WTC11 (cell line): Measurements from ENCODE around the gene HOXB8. TPM values are rescaled to one million over a fixed set of nuclear protein-coding genes. Genes with fewer than 3 reads are reported as not detected.

Experiments
- ATAC-seq: fragments of 200-7000 bp; cut with Tn5 transposase; 2 replicates; pipeline ENCODE4 v1.10.0; 2021; ENCODE audit warnings: mild to moderate bottlenecking, moderate library complexity
- CTCF ChIA-PET: fragments of 300-600 bp; sonication (Branson Sonifier 250); formaldehyde crosslinking; loops from one replicate; lab custom pipeline; 2021; ENCODE audit warnings: antibody characterized with exemption; lab: Charles Lee
- POLR2A ChIA-PET: fragments of 350-600 bp; sonication (Branson Sonifier 250); formaldehyde crosslinking; loops from one replicate; lab custom pipeline; 2021; ENCODE audit warnings: antibody characterized with exemption; lab: Charles Lee
- DNase-seq: peaks from one replicate; pipeline ENCODE4 v3.0.0; 2021; ENCODE audit warnings: low spot score
- H3K27ac Mint-ChIP-seq: 2 replicates; pipeline ENCODE4 v1.8.0; 2021; ENCODE audit warnings: mixed read lengths
- H3K27me3 Mint-ChIP-seq: 2 replicates; pipeline ENCODE4 v1.8.0; 2021; ENCODE audit warnings: low read depth, mild to moderate bottlenecking, moderate library complexity, mixed read lengths
- H3K36me3 Mint-ChIP-seq: 2 replicates; pipeline ENCODE4 v1.8.0; 2021; ENCODE audit warnings: mixed read lengths
- H3K4me1 Mint-ChIP-seq: 2 replicates; pipeline ENCODE4 v1.8.0; 2022; ENCODE audit warnings: mixed read lengths
- H3K4me3 Mint-ChIP-seq: 2 replicates; pipeline ENCODE4 v1.8.0; 2021; ENCODE audit warnings: mild to moderate bottlenecking, moderate library complexity, mixed read lengths
- H3K9me3 Mint-ChIP-seq: 2 replicates; pipeline ENCODE4 v1.8.0; 2021; ENCODE audit warnings: mixed read lengths
- ATF1 ChIP-seq: sonication (generic); formaldehyde crosslinking; IDR thresholded peaks from 2 replicates; pipeline ENCODE4 v1.8.1; 2023; ENCODE audit warnings: mild to moderate bottlenecking, moderate library complexity, missing genetic modification reagents
- ELF4 ChIP-seq: sonication (generic); formaldehyde crosslinking; IDR thresholded peaks from 2 replicates; pipeline ENCODE4 v1.8.1; 2022; ENCODE audit warnings: low read depth, mild to moderate bottlenecking, moderate library complexity, missing genetic modification reagents
- EMX1 ChIP-seq: fragments of 250-450 bp; sonication (Bioruptor Pico); IDR thresholded peaks from 2 replicates; pipeline ENCODE4 v1.8.0; 2021; ENCODE audit warnings: mild to moderate bottlenecking
- ETV6 ChIP-seq: sonication (generic); formaldehyde crosslinking; IDR thresholded peaks from 2 replicates; pipeline ENCODE4 v1.8.1; 2022; ENCODE audit warnings: mild to moderate bottlenecking, missing genetic modification reagents
- NFATC4 ChIP-seq: fragments of 250-450 bp; sonication (Bioruptor Pico); IDR thresholded peaks from 2 replicates; pipeline ENCODE4 v1.9.0; 2021; ENCODE audit warnings: mild to moderate bottlenecking
- PRRX2 ChIP-seq: fragments of 250-450 bp; sonication (Bioruptor Pico); IDR thresholded peaks from 2 replicates; pipeline ENCODE4 v1.8.0; 2021; ENCODE audit warnings: mild to moderate bottlenecking
- RORB ChIP-seq: fragments of 250-450 bp; sonication (Bioruptor Pico); IDR thresholded peaks from 2 replicates; pipeline ENCODE4 v1.9.0; 2021; ENCODE audit warnings: mild to moderate bottlenecking
- SMAD4 ChIP-seq: sonication (generic); formaldehyde crosslinking; IDR thresholded peaks from 2 replicates; pipeline ENCODE4 v1.8.0; 2022; ENCODE audit warnings: mild to moderate bottlenecking, missing genetic modification reagents
- SOX15 ChIP-seq: fragments of 250-450 bp; sonication (Bioruptor Pico); IDR thresholded peaks from 2 replicates; pipeline ENCODE4 v1.9.0; 2021; ENCODE audit warnings: mild to moderate bottlenecking
- TCF7 ChIP-seq: sonication (generic); formaldehyde crosslinking; IDR thresholded peaks from 2 replicates; pipeline ENCODE4 v1.8.0; 2022; ENCODE audit warnings: mild to moderate bottlenecking, low read depth, missing genetic modification reagents, moderate library complexity
- ZNF138 ChIP-seq: sonication (generic); formaldehyde crosslinking; conservative IDR thresholded peaks from 2 replicates; pipeline ENCODE4 v1.8.1; 2022; ENCODE audit warnings: mild to moderate bottlenecking, moderate library complexity, missing genetic modification reagents
- ZNF219 ChIP-seq: sonication (generic); formaldehyde crosslinking; IDR thresholded peaks from 2 replicates; pipeline ENCODE4 v1.8.0; 2023; ENCODE audit warnings: missing genetic modification reagents, mild to moderate bottlenecking, borderline replicate concordance
- total RNA-seq: library from RNA; stranded (reverse); gene quantifications from 3 replicates; pipeline ENCODE4 v1.2.3, GENCODE V29; 2021
- TF ChIP-seq, protein P1 (sequence below): sonication (generic); formaldehyde crosslinking; IDR thresholded peaks from 2 replicates; pipeline ENCODE4 v1.8.0; 2023; ENCODE audit warnings: missing genetic modification reagents, mild to moderate bottlenecking, borderline replicate concordance
- TF ChIP-seq, protein P2 (sequence below): sonication (generic); formaldehyde crosslinking; IDR thresholded peaks from 2 replicates; pipeline ENCODE4 v1.8.1; 2023; ENCODE audit warnings: mild to moderate bottlenecking, missing genetic modification reagents, moderate library complexity
- TF ChIP-seq, protein P3 (sequence below): sonication (generic); formaldehyde crosslinking; IDR thresholded peaks from 2 replicates; pipeline ENCODE4 v1.8.1; 2023; ENCODE audit warnings: mild to moderate bottlenecking, missing genetic modification reagents, moderate library complexity
- TF ChIP-seq, protein P4 (sequence below): sonication (generic); formaldehyde crosslinking; IDR thresholded peaks from 2 replicates; pipeline ENCODE4 v1.8.0; 2023; ENCODE audit warnings: mild to moderate bottlenecking, missing genetic modification reagents
- TF ChIP-seq, protein P5 (sequence below): sonication (generic); formaldehyde crosslinking; IDR thresholded peaks from 2 replicates; pipeline ENCODE4 v1.8.1; 2023; ENCODE audit warnings: mild to moderate bottlenecking, missing genetic modification reagents
- TF ChIP-seq, protein P6 (sequence below): sonication (generic); formaldehyde crosslinking; IDR thresholded peaks from 2 replicates; pipeline ENCODE4 v1.8.0; 2022; ENCODE audit warnings: mild to moderate bottlenecking, missing genetic modification reagents

HOXB8 gene
- total RNA-seq, 1 experiment from 2014 or later, result not detected

DNA sequence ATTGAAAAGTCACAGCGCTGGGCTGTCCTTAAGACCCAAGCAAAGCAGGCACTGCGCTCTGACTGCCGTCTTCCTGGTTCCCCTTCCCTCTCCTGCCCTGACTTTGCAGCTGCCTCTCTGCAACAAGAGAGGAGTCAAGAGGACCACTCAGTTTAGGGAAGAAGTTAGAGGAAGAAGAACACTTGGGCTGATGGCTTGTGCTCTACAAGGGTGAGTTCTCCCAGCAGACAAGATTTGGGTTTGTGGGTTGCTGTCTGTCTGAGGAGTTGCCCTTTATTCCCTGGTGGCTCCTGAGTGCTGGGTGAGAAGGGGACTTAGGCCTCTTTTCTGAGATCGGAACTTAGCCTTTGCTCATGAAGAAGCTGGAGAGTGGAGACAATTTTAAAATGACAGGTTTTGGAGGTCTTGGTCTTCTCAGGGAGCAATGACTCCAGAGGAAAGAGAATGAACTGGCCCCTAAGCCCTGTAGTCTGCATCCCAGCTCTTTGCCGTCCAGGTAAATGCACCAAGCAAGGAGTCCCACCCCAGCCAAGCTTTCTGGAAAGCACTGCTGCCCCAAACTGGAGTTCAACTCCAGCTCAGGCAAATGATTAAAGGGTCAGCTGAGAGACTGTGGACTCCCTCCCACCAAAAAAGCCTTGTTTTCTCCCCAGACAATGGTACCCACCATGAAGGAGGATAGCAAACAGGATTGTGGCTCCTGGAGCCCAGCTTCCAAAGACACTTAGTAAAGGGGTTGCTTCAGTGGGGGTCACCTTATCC, 13.7 kb upstream of the HOXB8 start (continued):
- TF ChIP-seq, protein P1, sequence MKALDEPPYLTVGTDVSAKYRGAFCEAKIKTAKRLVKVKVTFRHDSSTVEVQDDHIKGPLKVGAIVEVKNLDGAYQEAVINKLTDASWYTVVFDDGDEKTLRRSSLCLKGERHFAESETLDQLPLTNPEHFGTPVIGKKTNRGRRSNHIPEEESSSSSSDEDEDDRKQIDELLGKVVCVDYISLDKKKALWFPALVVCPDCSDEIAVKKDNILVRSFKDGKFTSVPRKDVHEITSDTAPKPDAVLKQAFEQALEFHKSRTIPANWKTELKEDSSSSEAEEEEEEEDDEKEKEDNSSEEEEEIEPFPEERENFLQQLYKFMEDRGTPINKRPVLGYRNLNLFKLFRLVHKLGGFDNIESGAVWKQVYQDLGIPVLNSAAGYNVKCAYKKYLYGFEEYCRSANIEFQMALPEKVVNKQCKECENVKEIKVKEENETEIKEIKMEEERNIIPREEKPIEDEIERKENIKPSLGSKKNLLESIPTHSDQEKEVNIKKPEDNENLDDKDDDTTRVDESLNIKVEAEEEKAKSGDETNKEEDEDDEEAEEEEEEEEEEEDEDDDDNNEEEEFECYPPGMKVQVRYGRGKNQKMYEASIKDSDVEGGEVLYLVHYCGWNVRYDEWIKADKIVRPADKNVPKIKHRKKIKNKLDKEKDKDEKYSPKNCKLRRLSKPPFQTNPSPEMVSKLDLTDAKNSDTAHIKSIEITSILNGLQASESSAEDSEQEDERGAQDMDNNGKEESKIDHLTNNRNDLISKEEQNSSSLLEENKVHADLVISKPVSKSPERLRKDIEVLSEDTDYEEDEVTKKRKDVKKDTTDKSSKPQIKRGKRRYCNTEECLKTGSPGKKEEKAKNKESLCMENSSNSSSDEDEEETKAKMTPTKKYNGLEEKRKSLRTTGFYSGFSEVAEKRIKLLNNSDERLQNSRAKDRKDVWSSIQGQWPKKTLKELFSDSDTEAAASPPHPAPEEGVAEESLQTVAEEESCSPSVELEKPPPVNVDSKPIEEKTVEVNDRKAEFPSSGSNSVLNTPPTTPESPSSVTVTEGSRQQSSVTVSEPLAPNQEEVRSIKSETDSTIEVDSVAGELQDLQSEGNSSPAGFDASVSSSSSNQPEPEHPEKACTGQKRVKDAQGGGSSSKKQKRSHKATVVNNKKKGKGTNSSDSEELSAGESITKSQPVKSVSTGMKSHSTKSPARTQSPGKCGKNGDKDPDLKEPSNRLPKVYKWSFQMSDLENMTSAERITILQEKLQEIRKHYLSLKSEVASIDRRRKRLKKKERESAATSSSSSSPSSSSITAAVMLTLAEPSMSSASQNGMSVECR, result no peak
- TF ChIP-seq ELF4 (CRISPR knock-in tag), result no peak
- TF ChIP-seq ETV6, result no peak

DNA sequence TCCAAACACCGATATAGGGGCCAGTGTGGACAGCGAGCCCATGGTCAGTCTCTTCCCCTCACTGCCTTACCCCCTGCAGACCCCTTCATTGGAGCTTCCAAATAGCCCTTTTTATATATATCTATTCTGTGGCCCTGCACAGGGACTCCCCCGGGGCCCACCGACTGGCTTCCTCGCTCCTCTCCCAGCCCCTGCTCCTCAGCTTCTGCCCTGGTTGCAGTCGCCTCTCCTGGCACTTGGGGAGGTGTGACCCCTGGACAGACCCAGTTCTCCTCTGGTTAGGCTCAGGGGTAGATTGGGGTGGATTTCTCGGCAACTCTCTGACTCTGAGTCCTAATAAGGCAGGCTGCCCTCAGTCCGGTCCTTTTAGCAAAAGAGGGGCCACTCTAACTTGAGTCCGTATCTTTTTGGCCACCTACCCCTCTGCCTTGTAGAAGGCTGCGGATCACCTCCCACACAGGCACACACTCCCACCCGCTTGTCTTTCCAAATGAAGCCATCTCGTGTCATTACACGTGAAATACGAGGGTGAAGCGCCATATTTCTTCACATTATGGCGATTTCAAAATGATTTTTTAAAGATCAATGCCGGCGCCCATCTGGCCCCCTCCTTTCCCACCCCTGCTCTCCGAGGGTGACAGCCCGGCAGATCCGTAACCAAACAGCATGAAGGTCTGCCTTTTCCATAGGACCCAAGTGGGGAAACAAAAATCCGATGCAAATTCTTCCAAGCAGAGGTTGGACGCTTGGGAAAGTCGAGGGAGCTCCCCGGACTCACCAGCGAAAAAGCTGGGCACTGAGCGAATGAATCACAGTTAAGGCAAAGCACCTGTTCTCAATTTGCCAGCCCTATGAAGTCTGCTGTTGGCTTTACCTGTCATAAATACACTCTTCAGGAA, 12.8 kb upstream of the HOXB8 start:
- H3K9me3 Mint-ChIP-seq, result no peaks in the 10 kb centered on the region
- ATAC-seq (no peak), DNase-seq (no peak)
- no peak overlapping the region for H3K27ac Mint-ChIP-seq
- no peak overlapping the region for H3K4me3 Mint-ChIP-seq
- CTCF ChIA-PET, result interaction anchor here (1.1 to 3.5 kb wide), 2 partner anchors 9 kb away, joined by 7 to 54 read pairs; no protein-coding TSS in a partner anchor
- no peaks in the 10 kb centered on the region; the same call in 1 of the 2 replicates for H3K36me3 Mint-ChIP-seq
- POLR2A ChIA-PET, result no interaction called here
- peaks cover 100% of the 10 kb centered on the region; the same call in 1 of the 2 replicates for H3K27me3 Mint-ChIP-seq
- H3K4me1 Mint-ChIP-seq, result peaks cover 19% of the 10 kb centered on the region
- TF ChIP-seq, protein P2, sequence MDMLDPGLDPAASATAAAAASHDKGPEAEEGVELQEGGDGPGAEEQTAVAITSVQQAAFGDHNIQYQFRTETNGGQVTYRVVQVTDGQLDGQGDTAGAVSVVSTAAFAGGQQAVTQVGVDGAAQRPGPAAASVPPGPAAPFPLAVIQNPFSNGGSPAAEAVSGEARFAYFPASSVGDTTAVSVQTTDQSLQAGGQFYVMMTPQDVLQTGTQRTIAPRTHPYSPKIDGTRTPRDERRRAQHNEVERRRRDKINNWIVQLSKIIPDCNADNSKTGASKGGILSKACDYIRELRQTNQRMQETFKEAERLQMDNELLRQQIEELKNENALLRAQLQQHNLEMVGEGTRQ (CRISPR knock-in tag), result no peak
- TF ChIP-seq ATF1 (CRISPR knock-in tag), result no peak
- TF ChIP-seq, protein P3, sequence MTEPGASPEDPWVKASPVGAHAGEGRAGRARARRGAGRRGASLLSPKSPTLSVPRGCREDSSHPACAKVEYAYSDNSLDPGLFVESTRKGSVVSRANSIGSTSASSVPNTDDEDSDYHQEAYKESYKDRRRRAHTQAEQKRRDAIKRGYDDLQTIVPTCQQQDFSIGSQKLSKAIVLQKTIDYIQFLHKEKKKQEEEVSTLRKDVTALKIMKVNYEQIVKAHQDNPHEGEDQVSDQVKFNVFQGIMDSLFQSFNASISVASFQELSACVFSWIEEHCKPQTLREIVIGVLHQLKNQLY (CRISPR knock-in tag), result no peak
- TF ChIP-seq RORB, result no peak
- TF ChIP-seq NFATC4 (CRISPR knock-in tag), result no peak
- TF ChIP-seq ZNF138 (CRISPR knock-in tag), result no peak
- TF ChIP-seq SOX15 (CRISPR knock-in tag), result no peak
- no peak for TF ChIP-seq SMAD4 (CRISPR knock-in tag)
- TF ChIP-seq PRRX2 (CRISPR knock-in tag), result no peak
- TF ChIP-seq, protein P4, sequence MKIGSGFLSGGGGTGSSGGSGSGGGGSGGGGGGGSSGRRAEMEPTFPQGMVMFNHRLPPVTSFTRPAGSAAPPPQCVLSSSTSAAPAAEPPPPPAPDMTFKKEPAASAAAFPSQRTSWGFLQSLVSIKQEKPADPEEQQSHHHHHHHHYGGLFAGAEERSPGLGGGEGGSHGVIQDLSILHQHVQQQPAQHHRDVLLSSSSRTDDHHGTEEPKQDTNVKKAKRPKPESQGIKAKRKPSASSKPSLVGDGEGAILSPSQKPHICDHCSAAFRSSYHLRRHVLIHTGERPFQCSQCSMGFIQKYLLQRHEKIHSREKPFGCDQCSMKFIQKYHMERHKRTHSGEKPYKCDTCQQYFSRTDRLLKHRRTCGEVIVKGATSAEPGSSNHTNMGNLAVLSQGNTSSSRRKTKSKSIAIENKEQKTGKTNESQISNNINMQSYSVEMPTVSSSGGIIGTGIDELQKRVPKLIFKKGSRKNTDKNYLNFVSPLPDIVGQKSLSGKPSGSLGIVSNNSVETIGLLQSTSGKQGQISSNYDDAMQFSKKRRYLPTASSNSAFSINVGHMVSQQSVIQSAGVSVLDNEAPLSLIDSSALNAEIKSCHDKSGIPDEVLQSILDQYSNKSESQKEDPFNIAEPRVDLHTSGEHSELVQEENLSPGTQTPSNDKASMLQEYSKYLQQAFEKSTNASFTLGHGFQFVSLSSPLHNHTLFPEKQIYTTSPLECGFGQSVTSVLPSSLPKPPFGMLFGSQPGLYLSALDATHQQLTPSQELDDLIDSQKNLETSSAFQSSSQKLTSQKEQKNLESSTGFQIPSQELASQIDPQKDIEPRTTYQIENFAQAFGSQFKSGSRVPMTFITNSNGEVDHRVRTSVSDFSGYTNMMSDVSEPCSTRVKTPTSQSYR (CRISPR knock-in tag), result no peak
- TF ChIP-seq, protein P5, sequence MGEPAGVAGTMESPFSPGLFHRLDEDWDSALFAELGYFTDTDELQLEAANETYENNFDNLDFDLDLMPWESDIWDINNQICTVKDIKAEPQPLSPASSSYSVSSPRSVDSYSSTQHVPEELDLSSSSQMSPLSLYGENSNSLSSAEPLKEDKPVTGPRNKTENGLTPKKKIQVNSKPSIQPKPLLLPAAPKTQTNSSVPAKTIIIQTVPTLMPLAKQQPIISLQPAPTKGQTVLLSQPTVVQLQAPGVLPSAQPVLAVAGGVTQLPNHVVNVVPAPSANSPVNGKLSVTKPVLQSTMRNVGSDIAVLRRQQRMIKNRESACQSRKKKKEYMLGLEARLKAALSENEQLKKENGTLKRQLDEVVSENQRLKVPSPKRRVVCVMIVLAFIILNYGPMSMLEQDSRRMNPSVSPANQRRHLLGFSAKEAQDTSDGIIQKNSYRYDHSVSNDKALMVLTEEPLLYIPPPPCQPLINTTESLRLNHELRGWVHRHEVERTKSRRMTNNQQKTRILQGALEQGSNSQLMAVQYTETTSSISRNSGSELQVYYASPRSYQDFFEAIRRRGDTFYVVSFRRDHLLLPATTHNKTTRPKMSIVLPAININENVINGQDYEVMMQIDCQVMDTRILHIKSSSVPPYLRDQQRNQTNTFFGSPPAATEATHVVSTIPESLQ (CRISPR knock-in tag), result no peak
- TF ChIP-seq, protein P6, sequence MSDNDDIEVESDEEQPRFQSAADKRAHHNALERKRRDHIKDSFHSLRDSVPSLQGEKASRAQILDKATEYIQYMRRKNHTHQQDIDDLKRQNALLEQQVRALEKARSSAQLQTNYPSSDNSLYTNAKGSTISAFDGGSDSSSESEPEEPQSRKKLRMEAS (CRISPR knock-in tag), result no peak
- TF ChIP-seq, protein P1, result no peak
- TF ChIP-seq ETV6, result no peak
- no peak for TF ChIP-seq ZNF219 (CRISPR knock-in tag)
- no peak for TF ChIP-seq EMX1 (CRISPR knock-in tag)
- no peak for TF ChIP-seq TCF7 (CRISPR knock-in tag)
